SK-N-SH treated with all-trans-retinoic acid at 6 μM for 48 hours (cell line): ENCODE results near the gene PPA2.

ENCODE experiments used
- ARNTL ChIP-seq: fragments of 450-650 bp; formaldehyde crosslinking; IDR thresholded peaks from 2 replicates; pipeline ENCODE4 v1.5.0; 2020; ENCODE audit warnings: low read depth, mild to moderate bottlenecking, moderate library complexity, borderline replicate concordance
- CSRNP3 ChIP-seq: fragments of 250-450 bp; sonication (Bioruptor Pico); IDR thresholded peaks from 2 replicates; pipeline ENCODE4 v1.5.1; 2021; ENCODE audit warnings: mild to moderate bottlenecking, moderate library complexity
- ZNF565 ChIP-seq: fragments of 450-650 bp; formaldehyde crosslinking; conservative IDR thresholded peaks from 2 replicates; pipeline ENCODE4 v1.5.0; 2020; ENCODE audit warnings: low read depth, mild to moderate bottlenecking, moderate library complexity

DNA sequence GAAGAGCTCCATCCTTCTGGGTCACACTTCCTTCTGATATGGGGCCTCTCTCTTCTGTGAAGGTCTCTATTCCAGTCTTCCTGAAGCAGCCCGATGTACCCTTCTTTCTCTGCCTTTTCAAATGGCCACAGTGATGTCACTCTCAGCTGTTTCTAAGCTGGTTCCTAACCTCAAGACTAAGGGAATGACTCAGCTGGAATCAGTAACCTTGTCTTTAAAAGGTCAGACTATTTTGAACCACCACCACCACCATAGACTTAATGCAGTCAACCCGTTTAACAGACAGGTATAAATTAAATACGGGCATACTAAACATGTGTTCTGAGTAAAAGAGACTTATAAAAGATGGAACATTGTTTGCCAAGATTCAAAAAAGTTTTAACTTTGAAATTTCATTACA is 121.0 kb downstream of the PPA2 start:
- no peak for TF ChIP-seq ZNF565 (CRISPR knock-in tag)
- no peak for TF ChIP-seq ARNTL
- no peak for TF ChIP-seq CSRNP3 (CRISPR knock-in tag)
